HepG2 (cell line): ENCODE measurements around the gene CTNNA3. TPM values are rescaled to one million over a fixed set of nuclear protein-coding genes. Genes with fewer than 3 reads are reported as not detected.
A peak's percentile ranks its signal among the peaks of the same experiment; 100 is the strongest.

Source experiments
- ATAC-seq: fragments of 200-7000 bp; cut with Tn5 transposase; 3 replicates; pipeline ENCODE4 v1.9.1; 2020; ENCODE audit warnings: mild to moderate bottlenecking, moderate library complexity
- BruUV-seq: library from RNA; stranded (reverse); fragments of 400-500 nt; replicated peaks from 2 replicates; lab custom pipeline; 2021; lab: Mats Ljungman, UMichigan
- CTCF ChIA-PET: fragments of 300-600 bp; formaldehyde crosslinking; extraction: SDS; loops from one replicate; lab custom pipeline; 2021; ENCODE audit warnings: low total read pairs, inconsistent platforms, low intra/inter-chr PET ratio; lab: Yijun Ruan, JAX
- POLR2A ChIA-PET: fragments of 350-600 bp; sonication (Branson Sonifier 250); formaldehyde crosslinking; loops from one replicate; lab custom pipeline; 2020; ENCODE audit warnings: antibody characterized with exemption, inconsistent platforms; lab: Yijun Ruan, JAX
- DNase-seq: peaks from one replicate; pipeline ENCODE4 v3.0.0-alpha.2; 2015; ENCODE audit warnings: low spot score
- FAIRE-seq: peaks from 3 replicates; lab custom pipeline; 2011; peaks lifted over from hg19 to GRCh38; lab: Jason Lieb, UNC
- H2AFZ ChIP-seq: one replicate; pipeline ENCODE4 v1.6.1; 2011; ENCODE audit warnings: low read length, inconsistent platforms
- H3K27ac ChIP-seq: fragments of 300-600 bp; 3 replicates; pipeline ENCODE4 v1.8.0; 2011; ENCODE audit warnings: mixed run types, mild to moderate bottlenecking, mixed read lengths, low read length, inconsistent platforms; ENCODE audit not compliant: insufficient read depth; ENCODE audit errors: extremely low read length
- H3K27me3 ChIP-seq, 2 experiments: fragments of 200-600 bp in 1 of 2; 2 replicates in 1 of 2; 3 replicates in 1 of 2; pipeline versions ENCODE4 v1.6.0 to v1.8.0; 2011; ENCODE audit warnings: low read length in 2 of 2, mild to moderate bottlenecking in 2 of 2, moderate library complexity in 2 of 2, inconsistent platforms in 1 of 2; ENCODE audit not compliant: insufficient read depth in 2 of 2, control insufficient read depth in 1 of 2
- H3K36me3 ChIP-seq, 2 experiments: fragments of 200-600 bp in 1 of 2; replicated peaks in 1 of 2; 2 replicates in 1 of 2; 3 replicates in 1 of 2; pipeline versions ENCODE4 v1.5.1 to v1.8.0; 2011; ENCODE audit warnings: low read length in 2 of 2, inconsistent platforms in 1 of 2; ENCODE audit not compliant: insufficient read depth in 2 of 2, control insufficient read depth in 1 of 2
- H3K4me1 ChIP-seq: 2 replicates; pipeline ENCODE4 v1.5.1; 2012; ENCODE audit warnings: low read length, inconsistent platforms; ENCODE audit not compliant: insufficient read depth
- H3K4me2 ChIP-seq: 2 replicates; pipeline ENCODE4 v1.6.0; 2011; ENCODE audit warnings: low read depth, low read length, inconsistent platforms
- H3K4me3 ChIP-seq, 3 experiments: fragments of 200-600 bp in 1 of 3; sonication (generic), shearing (Covaris generic) in 1 of 3; replicated peaks in 1 of 3; 2 replicates each; pipeline ENCODE4 v1.5.1; 2011 to 2016; ENCODE audit warnings: low read length in 3 of 3, inconsistent platforms in 2 of 3, low read depth in 2 of 3, mild to moderate bottlenecking in 2 of 3, control low read depth in 1 of 3, mixed read lengths in 1 of 3; ENCODE audit not compliant: insufficient read depth in 1 of 3
- H3K79me2 ChIP-seq: one replicate; pipeline ENCODE4 v1.6.1; 2011; ENCODE audit warnings: low read length, inconsistent platforms; ENCODE audit not compliant: insufficient read depth
- H3K9ac ChIP-seq: 2 replicates; pipeline ENCODE4 v1.6.0; 2011; ENCODE audit warnings: mild to moderate bottlenecking, low read depth, low read length, inconsistent platforms; ENCODE audit not compliant: insufficient read depth
- H3K9me3 ChIP-seq: 2 replicates; pipeline ENCODE4 v1.5.1; 2012; ENCODE audit warnings: mild to moderate bottlenecking, low read length
- H4K20me1 ChIP-seq: 2 replicates; pipeline ENCODE4 v1.6.0; 2011; ENCODE audit warnings: inconsistent platforms, mild to moderate bottlenecking, low read length, moderate library complexity; ENCODE audit not compliant: insufficient read depth
- CAMTA2 ChIP-seq: sonication (generic); formaldehyde crosslinking; IDR thresholded peaks from 2 replicates; pipeline ENCODE4 v1.4.0; 2020; ENCODE audit warnings: mild to moderate bottlenecking, missing genetic modification reagents, borderline replicate concordance
- SMC3 ChIP-seq: IDR thresholded peaks from 2 replicates; pipeline ENCODE4 v1.6.1; 2011; ENCODE audit warnings: low read length, improper control_type of control experiment
- ZBTB43 ChIP-seq: sonication (generic); formaldehyde crosslinking; conservative IDR thresholded peaks from 2 replicates; pipeline ENCODE4 v1.4.0; 2020; ENCODE audit warnings: missing genetic modification reagents
- ZFP82 ChIP-seq: sonication (generic); formaldehyde crosslinking; IDR thresholded peaks from 2 replicates; pipeline ENCODE4 v1.5.1; 2020; ENCODE audit warnings: mild to moderate bottlenecking, missing genetic modification reagents, borderline replicate concordance
- ZNF629 ChIP-seq: sonication (generic); formaldehyde crosslinking; conservative IDR thresholded peaks from 2 replicates; pipeline ENCODE4 v1.5.0; 2020; ENCODE audit warnings: missing genetic modification reagents
- WGBS: methylation state at CpG from one replicate; pipeline ENCODE4 v1.1.6; 2017; ENCODE audit warnings: low lambda C conversion rate; 5-methylcytosine and 5-hydroxymethylcytosine counted together
- in situ Hi-C: cut with HindIII; loops from 2 replicates; pipeline ENCODE4 v1.10.0; 2017; ENCODE audit warnings: low pct_unique_long_range_greater_than_20kb; ENCODE audit not compliant: extremely low pct_ligation_motif_present
- intact Hi-C: fragments of 100-400 bp; cut with micrococcal nuclease; formaldehyde crosslinking; loops from one replicate; pipeline ENCODE4 v1.10.0; 2022; ENCODE audit not compliant: unreplicated experiment
- polyA plus RNA-seq, 8 experiments: library from polyadenylated mRNA; depleted of rRNA in 3 of 8; stranded (reverse) in 7 of 8; unstranded in 1 of 8; fragments of >200 nt; fragmentation: Illumina TruSeq in 4 of 8; extraction: Trizol in 4 of 8; gene quantifications; 2 replicates each; pipeline versions ENCODE4 v1.2.1 to v1.2.3, GENCODE V29; 2011 to 2016; ENCODE audit warnings: low read depth in 4 of 8, missing spikeins in 1 of 8, mixed read lengths in 1 of 8; ENCODE audit not compliant: insufficient read depth in 1 of 8
- total RNA-seq, 5 experiments: library from RNA; depleted of rRNA; stranded (reverse); fragments of >200 nt; fragmentation: Illumina TruSeq; extraction: Trizol; gene quantifications; 2 replicates each; pipeline ENCODE4 v1.2.3, GENCODE V29; 2016; ENCODE audit warnings: low read depth in 1 of 5

CTNNA3 gene
- total and polyA plus RNA-seq, 2 of the 13 experiments (the other 11 are each of a cell fraction or from before 2014, with no cell fraction given), result not detected

DNA sequence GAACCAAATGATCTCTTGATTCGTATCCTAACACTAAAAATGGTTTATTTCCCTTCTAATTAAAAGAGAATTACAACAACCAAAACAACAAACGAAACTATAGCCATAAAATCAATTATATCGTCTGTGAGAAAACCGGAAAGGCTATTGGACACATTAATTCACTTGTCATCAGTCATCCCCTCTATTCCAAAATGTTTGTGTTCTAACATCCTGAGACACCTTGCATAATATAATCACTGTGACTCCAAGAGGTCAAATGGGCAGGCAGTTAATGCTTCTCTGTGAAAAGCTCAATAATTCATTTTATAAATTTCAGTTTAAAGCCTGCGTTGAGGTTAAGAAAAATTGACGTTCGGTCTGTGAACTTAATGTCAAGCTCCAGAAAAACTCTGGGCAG, 770.6 kb downstream of the CTNNA3 start:
- H2AFZ ChIP-seq, result no peak overlapping the region
- intact Hi-C loops, result no loop called here
- ChIA-PET POLR2A (no interaction called here), CTCF (no interaction called here)
- H3K36me3 ChIP-seq, result no peaks in the 10 kb centered on the region
- H3K9me3 ChIP-seq, result no peaks in the 10 kb centered on the region
- H3K27ac ChIP-seq, result no peak overlapping the region
- in situ Hi-C loops, result no loop called here
- no peak for ATAC-seq
- no peak for DNase-seq
- no peaks in the 10 kb centered on the region for H4K20me1 ChIP-seq
- H3K4me2 ChIP-seq, result no peak overlapping the region
- H3K4me3 ChIP-seq, result no peak overlapping the region
- H3K79me2 ChIP-seq, result no peaks in the 10 kb centered on the region
- BruUV-seq, result no TSS peak
- peaks cover 2 to 10% of the 10 kb centered on the region in 2 experiments; a peak in 2 of 5 replicates for H3K27me3 ChIP-seq
- WGBS, result 16% methylated on average over 7 of the region's 7 CpGs
- FAIRE-seq, result no peak
- no peak overlapping the region for H3K9ac ChIP-seq
- no peaks in the 10 kb centered on the region for H3K4me1 ChIP-seq
- TF ChIP-seq CAMTA2, result no peak

DNA sequence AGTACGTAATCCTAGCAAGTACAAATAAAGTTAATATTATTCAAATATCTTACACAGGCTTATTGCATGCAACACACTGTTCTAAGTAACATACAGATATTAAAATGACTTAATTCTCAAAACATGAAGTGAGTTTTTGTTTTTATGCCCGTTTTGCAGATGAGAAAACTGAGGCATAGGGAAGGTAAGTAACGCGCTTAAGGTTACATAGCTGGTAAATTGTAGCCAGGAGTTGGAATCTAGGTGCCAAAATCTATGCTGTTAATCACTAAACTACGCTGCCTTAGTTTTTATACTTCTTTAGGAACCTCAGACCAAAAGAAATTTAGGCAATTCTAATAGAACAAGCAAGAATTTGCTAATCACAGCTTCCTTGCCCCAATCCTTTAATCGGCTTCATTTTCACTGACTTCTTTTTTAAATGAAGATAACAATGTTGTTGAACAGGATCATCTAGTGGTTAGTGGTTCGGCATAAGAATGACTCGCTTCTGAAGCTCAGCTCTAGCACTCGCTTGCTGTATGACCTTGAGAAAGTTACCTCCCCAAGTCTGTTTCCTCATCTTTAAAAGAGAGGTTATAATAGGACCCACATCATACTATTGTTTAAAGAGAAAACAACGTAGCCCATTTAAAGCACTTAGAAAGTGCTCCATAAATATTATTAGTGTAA, 771.2 kb downstream of the CTNNA3 start:
- H3K9ac ChIP-seq, result no peak overlapping the region
- FAIRE-seq, result no peak
- WGBS, result 19% methylated on average over 10 of the region's 10 CpGs
- no peak overlapping the region for H3K4me2 ChIP-seq
- H3K9me3 ChIP-seq, result no peaks in the 10 kb centered on the region
- ATAC-seq, result no peak
- no peak overlapping the region for H3K27ac ChIP-seq
- TF ChIP-seq ZNF629, result peak; percentile 24; the same call in 1 of the 2 replicates
- TF ChIP-seq ZBTB43, result no peak
- TF ChIP-seq SMC3, result no peak
- no peak for TF ChIP-seq ZFP82 (CRISPR knock-in tag)
- H3K4me1 ChIP-seq, result no peaks in the 10 kb centered on the region
- no TSS peak for BruUV-seq
- in situ Hi-C loops (no loop called here), intact Hi-C loops (no loop called here)
- POLR2A ChIA-PET, result no interaction called here
- no peak for DNase-seq
- CTCF ChIA-PET, result no interaction called here
- H3K36me3 ChIP-seq, result no peaks in the 10 kb centered on the region
- H2AFZ ChIP-seq, result no peak overlapping the region
- H4K20me1 ChIP-seq, result no peaks in the 10 kb centered on the region
- no peaks in the 10 kb centered on the region for H3K79me2 ChIP-seq
- no peak overlapping the region for H3K4me3 ChIP-seq
- peaks cover 2 to 10% of the 10 kb centered on the region in 2 experiments; a peak in 2 of 5 replicates for H3K27me3 ChIP-seq
